ENCODE results near the gene C19orf38.

C19orf38 gene

GRCh38 chr19:10803252-10803651 lies 45.0 kb upstream of the C19orf38 start:
- Histone ChIP-seq H3K9ac (ENCODE audit: low read depth, low read length) (no peak overlapping the region), H3K4me1 (ENCODE audit: insufficient read depth, low read length) (no peaks in the 10 kb centered on the region), H2AFZ (ENCODE audit: low read depth, low read length) (no peak overlapping the region), H3K36me3 (ENCODE audit: insufficient read depth, low read length) (peaks cover 80% of the 10 kb centered on the region), H3K27me3 (ENCODE audit: insufficient read depth, low read length, poor library complexity) (no peaks in the 10 kb centered on the region), H3K9me3 (ENCODE audit: insufficient read depth, low read length, severe bottlenecking) (no peaks in the 10 kb centered on the region), H3K27ac (ENCODE audit: low read length) (no peak overlapping the region), H3K4me2 (ENCODE audit: insufficient read depth, low read length) (no peak overlapping the region), H3K79me2 (ENCODE audit: insufficient read depth, low read length) (no peaks in the 10 kb centered on the region), H3K4me3 (ENCODE audit: low read depth in 1 of 2, low read length in 2 of 2) (no peak overlapping the region), H4K20me1 (ENCODE audit: insufficient read depth, low read length) (no peaks in the 10 kb centered on the region; the same call in 1 of the 2 replicates)
- TF ChIP-seq, protein P1, sequence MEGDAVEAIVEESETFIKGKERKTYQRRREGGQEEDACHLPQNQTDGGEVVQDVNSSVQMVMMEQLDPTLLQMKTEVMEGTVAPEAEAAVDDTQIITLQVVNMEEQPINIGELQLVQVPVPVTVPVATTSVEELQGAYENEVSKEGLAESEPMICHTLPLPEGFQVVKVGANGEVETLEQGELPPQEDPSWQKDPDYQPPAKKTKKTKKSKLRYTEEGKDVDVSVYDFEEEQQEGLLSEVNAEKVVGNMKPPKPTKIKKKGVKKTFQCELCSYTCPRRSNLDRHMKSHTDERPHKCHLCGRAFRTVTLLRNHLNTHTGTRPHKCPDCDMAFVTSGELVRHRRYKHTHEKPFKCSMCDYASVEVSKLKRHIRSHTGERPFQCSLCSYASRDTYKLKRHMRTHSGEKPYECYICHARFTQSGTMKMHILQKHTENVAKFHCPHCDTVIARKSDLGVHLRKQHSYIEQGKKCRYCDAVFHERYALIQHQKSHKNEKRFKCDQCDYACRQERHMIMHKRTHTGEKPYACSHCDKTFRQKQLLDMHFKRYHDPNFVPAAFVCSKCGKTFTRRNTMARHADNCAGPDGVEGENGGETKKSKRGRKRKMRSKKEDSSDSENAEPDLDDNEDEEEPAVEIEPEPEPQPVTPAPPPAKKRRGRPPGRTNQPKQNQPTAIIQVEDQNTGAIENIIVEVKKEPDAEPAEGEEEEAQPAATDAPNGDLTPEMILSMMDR (IDR thresholded peaks at IDR 0.05; ENCODE audit: borderline replicate concordance, extremely low read depth, low read length, poor library complexity, severe bottlenecking) = no peak
- no peak for TF ChIP-seq EZH2 (IDR thresholded peaks at IDR 0.05; ENCODE audit: borderline replicate concordance, low read depth, low read length, severe bottlenecking)
- no peak for ATAC-seq (ENCODE audit: insufficient read depth, low read depth)
- no peak for DNase-seq

GRCh38 chr19:10805065-10805757 lies 43.0 kb upstream of the C19orf38 start:
- Histone ChIP-seq H3K4me2 (ENCODE audit: insufficient read depth, low read length) (no peak overlapping the region), H3K36me3 (ENCODE audit: insufficient read depth, low read length) (peaks cover 78% of the 10 kb centered on the region), H3K79me2 (ENCODE audit: insufficient read depth, low read length) (no peaks in the 10 kb centered on the region), H3K4me1 (ENCODE audit: insufficient read depth, low read length) (no peaks in the 10 kb centered on the region), H4K20me1 (ENCODE audit: insufficient read depth, low read length) (no peaks in the 10 kb centered on the region; the same call in 1 of the 2 replicates), H3K27me3 (ENCODE audit: insufficient read depth, low read length, poor library complexity) (no peaks in the 10 kb centered on the region), H3K9ac (ENCODE audit: low read depth, low read length) (no peak overlapping the region), H3K4me3 (ENCODE audit: low read depth in 1 of 2, low read length in 2 of 2) (no peak overlapping the region), H2AFZ (ENCODE audit: low read depth, low read length) (no peak overlapping the region), H3K27ac (ENCODE audit: low read length) (no peak overlapping the region), H3K9me3 (ENCODE audit: insufficient read depth, low read length, severe bottlenecking) (no peaks in the 10 kb centered on the region)
- DNase-seq (no peak), ATAC-seq (ENCODE audit: insufficient read depth, low read depth) (no peak)
- TF ChIP-seq EZH2 (IDR thresholded peaks at IDR 0.05; ENCODE audit: borderline replicate concordance, low read depth, low read length, severe bottlenecking) = no peak
- TF ChIP-seq, protein P1 (IDR thresholded peaks at IDR 0.05; ENCODE audit: borderline replicate concordance, extremely low read depth, low read length, poor library complexity, severe bottlenecking) = no peak

GRCh38 chr19:10805758-10806247 lies 42.4 kb upstream of the C19orf38 start:
- Histone ChIP-seq H3K4me1 (ENCODE audit: insufficient read depth, low read length) (no peaks in the 10 kb centered on the region), H3K36me3 (ENCODE audit: insufficient read depth, low read length) (peaks cover 78% of the 10 kb centered on the region), H3K27me3 (ENCODE audit: insufficient read depth, low read length, poor library complexity) (no peaks in the 10 kb centered on the region), H3K9me3 (ENCODE audit: insufficient read depth, low read length, severe bottlenecking) (no peaks in the 10 kb centered on the region), H3K4me2 (ENCODE audit: insufficient read depth, low read length) (no peak overlapping the region), H3K4me3 (ENCODE audit: low read depth in 1 of 2, low read length in 2 of 2) (no peak overlapping the region), H4K20me1 (ENCODE audit: insufficient read depth, low read length) (no peaks in the 10 kb centered on the region; the same call in 1 of the 2 replicates), H3K79me2 (ENCODE audit: insufficient read depth, low read length) (no peaks in the 10 kb centered on the region), H3K9ac (ENCODE audit: low read depth, low read length) (no peak overlapping the region), H3K27ac (ENCODE audit: low read length) (no peak overlapping the region), H2AFZ (ENCODE audit: low read depth, low read length) (no peak overlapping the region)
- no peak for DNase-seq
- no peak for ATAC-seq (ENCODE audit: insufficient read depth, low read depth)
- TF ChIP-seq, protein P1 (IDR thresholded peaks at IDR 0.05; ENCODE audit: borderline replicate concordance, extremely low read depth, low read length, poor library complexity, severe bottlenecking) = no peak
- no peak for TF ChIP-seq EZH2 (IDR thresholded peaks at IDR 0.05; ENCODE audit: borderline replicate concordance, low read depth, low read length, severe bottlenecking)
